ENCODE measurements around the gene NELFB.

NELFB gene

DNA sequence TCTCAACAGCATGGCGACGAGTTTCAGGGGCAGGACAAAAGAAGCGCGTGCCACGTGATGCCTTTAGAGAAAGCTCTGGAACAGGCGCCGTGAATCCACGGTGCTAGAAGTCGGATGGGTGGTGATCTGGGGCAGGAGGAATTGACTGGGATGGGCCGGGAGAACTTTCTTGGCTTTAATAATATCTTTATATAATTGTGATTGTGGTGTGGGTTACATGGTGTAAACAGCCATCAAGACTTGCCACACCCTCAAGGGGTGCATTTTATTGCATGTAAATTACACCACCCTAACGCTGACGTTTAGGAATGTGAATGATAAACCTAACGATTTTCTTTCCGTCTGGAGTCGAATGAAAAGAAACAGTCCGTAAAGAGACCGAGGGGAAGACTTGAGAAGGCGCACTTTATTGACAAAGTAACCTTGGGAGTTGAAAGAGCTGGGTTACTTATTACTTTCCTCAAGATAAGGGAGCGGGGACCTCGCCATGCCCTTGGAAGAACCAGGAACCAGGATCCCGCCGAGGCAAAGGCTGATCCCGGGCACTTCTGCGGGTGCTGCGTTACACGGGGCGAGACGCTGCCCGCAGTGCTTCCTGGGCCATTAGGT lies 38.5 kb downstream of the NELFB start:
- no peak for DNase-seq

DNA sequence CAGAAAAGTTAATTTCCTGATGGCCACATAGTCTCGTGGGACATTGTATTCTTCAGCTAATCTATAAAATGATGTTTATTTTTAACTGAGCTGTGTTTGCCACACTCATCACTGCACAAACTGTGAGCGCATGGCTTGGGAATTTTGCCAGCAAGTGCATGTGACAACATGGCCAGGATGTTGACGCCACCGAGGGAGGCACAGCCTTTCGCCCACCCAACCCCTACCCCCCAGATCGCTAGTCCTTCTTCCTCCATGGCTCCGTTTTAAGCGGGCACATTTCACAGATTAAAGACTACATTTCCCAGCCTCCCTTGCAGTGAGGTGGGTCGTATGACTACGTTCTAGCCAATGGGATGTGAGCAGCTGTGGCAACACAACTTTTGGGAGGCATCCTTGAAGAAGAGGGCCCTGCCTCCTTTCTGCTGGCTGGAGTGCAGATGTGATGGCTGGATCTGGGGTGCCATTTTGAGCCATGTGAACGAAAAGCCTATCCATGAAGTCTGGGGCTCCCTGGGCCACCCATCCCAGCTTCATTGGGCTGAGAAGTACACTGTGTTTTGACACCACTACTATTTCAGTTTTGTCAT lies 39.1 kb downstream of the NELFB start:
- no peak for DNase-seq

GRCh38 chr9:137294681-137295237 lies 39.6 kb downstream of the NELFB start:
- DNase-seq: no peak

- no peak for DNase-seq
Observed at GRCh38 chr9:137295238-137295811, 40.2 kb downstream of the NELFB start.

GRCh38 chr9:137295849-137296669 lies 40.9 kb downstream of the NELFB start:
- DNase-seq: no peak

GRCh38 chr9:137296670-137297664 lies 41.8 kb downstream of the NELFB start:
- no peak for DNase-seq

DNA sequence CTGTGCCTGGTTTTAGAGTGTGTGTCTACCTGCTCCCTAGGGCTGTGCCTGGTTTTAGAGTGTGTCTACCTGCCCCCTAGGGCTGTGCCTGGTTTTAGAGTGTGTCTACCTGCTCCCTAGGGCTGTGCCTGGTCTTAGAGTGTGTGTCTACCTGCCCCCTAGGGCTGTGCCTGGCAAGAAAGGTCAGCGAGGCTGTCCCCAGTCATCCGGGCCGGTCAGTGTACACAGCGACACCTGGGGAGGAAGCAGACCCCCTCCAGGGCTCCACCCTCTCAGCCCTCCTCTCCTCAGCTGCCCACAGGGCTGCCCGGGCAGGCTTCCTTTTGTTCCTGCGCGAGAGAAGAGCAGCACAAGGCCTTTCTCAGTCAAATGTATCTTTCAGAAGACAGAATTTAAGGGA lies 42.8 kb downstream of the NELFB start:
- no peak for DNase-seq

DNA sequence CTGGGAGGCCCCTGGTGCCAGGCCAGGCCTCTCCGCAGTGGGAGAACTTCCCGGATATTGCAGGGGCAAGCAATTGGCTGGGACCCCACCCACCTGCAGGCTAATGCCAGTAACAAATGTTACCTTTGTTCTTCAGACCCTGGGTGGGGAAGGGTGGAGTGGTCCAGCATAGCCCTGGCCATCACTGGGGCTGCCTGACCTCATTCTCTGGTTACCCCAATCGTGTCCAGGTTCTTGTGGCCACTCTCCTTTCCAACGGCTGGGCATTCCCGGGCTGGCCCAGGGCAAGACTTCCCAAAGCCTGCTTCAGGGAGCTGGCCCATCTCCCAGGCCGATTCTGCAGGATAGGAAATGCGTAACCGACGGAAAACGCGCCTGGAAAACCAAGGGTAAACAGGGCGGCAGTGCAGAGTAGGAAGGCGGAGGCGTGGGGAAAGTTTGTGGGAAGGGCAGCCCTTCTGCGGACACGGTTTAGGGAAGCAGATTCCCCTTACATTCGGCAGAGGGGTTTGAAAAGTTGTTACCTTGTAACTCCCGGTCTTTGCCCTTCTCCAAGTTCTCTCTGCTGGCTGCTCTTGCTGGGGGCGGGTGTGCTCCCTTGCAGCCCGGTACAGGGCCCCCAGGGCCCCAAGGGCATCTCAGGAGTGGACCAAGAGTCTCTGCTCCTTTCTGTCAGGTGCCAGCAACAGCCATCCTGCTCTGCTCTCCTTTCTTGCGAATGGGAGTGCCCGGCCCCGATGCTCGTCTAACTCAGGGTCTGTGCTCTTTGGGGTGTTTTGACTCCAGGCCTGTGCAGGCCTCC lies 43.5 kb downstream of the NELFB start:
- DNase-seq: no peak

GRCh38 chr9:137299203-137299565 lies 44.1 kb downstream of the NELFB start:
- DNase-seq: no peak

DNA sequence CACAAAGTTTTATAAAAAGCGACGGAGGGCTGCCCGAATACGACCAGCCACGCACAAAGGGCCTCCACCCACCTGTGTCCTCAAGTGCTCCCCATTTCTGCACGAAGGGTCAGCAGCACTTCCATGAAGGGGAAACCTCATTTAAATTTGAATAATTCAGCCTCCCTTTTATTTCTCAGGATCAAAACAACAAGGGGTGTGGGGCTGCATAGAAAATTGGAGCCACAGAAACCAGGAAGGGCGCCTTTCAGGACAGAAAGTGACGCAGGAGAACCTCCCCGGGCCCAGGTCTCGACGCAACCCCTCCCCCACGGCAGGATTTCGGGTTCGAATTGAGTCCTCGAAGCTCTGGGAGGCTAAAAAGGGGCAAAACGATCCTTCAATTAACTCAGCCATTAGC lies 44.8 kb downstream of the NELFB start:
- DNase-seq: no peak

- DNase-seq: no peak
Observed at GRCh38 chr9:137300567-137301080, 45.5 kb downstream of the NELFB start.

- no peak for DNase-seq
Observed at GRCh38 chr9:137301081-137301947, 46.2 kb downstream of the NELFB start.

GRCh38 chr9:137302118-137302448 lies 47.0 kb downstream of the NELFB start, which contains the start of gene NRARP:
NRARP (minus strand) TSS chr9:137302271; CDS start chr9:137301928, 343 bp downstream.
- no peak for DNase-seq

GRCh38 chr9:137302449-137303150 lies 47.5 kb downstream of the NELFB start:
- no peak for DNase-seq

DNA sequence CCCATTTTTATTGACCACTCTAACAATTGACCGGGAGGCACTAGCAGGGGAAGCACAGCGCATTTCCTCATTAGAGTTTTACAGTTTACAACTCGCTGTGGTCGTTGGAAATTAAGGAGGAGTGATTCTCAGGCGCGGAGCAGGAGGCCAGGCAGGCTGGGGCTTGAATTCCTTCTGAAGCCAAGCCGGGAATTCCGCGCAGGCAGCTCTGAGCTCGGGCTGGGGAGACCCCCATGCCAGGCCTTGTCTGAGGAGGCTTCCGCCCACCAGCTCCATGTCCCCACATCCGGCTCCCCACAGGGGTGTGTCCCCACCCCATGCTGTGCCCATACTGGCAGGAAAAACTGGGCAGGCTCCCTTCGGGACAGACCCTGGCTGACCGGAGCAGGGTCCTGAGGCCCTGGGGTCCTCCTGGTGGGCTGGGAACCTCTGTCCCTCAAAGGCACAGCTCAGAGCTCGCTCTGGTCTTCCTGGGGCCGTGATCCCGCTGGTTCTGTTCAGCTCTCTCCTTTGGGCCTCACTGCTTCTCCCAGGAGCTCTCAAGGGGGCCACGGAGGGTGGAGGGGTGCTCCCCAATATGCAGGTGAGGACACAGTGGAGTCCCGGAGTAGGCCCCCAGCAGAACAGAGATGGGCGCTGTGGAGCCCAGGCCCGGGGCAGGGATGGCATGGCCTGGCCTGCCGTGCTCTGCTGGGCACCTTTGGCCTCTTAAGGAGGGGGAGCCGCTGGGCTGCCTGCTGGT lies 48.2 kb downstream of the NELFB start:
- no peak for DNase-seq

DNA sequence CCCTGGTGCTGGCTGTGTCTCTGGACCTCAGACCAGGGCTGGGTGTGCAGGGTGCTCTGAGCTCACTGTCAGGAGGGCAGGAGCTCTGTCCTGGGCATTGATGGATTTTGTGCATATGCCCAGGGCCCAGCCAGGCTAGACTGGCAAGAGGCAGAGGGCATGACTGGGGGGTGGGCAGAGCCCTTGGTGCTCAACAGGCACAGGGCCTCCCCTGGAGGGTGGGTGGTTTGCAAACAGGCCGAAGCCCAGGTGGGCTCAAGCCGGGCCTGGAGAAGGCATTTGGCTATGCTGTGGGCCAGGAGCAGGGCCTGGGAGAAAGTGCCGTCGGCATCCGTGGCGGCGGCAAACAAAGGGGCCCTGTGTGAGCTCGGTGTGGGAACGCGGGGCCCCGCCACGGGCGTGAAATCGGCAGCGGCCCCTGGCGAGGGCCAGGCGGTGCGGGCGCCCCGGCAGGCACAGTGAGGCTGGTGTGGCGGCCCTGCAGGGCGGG lies 48.8 kb downstream of the NELFB start:
- DNase-seq: no peak

GRCh38 chr9:137304383-137305059 lies 49.4 kb downstream of the NELFB start:
- no peak for DNase-seq
